Calu3 (cell line): ENCODE results near the gene WDR7. TPM values are rescaled to one million over a fixed set of nuclear protein-coding genes. Genes with fewer than 3 reads are reported as not detected.

Experiments
- BruUV-seq: library from RNA; stranded (reverse); fragments of 400-500 nt; replicated peaks from 2 replicates; lab custom pipeline; 2021; lab: Mats Ljungman, UMichigan
- CTCF ChIA-PET: fragments of 300-600 bp; sonication (Branson Sonifier 250); formaldehyde crosslinking; loops from one replicate; lab custom pipeline; 2022; ENCODE audit warnings: antibody characterized with exemption; lab: Charles Lee
- DNase-seq: peaks from one replicate; pipeline ENCODE4 v3.0.0; 2022
- H3K27ac Mint-ChIP-seq: one replicate; pipeline ENCODE4 v1.8.0; 2022; ENCODE audit warnings: mixed read lengths; ENCODE audit not compliant: unreplicated experiment
- H3K27me3 Mint-ChIP-seq: one replicate; pipeline ENCODE4 v1.8.0; 2022; ENCODE audit warnings: mixed read lengths; ENCODE audit not compliant: unreplicated experiment
- H3K36me3 Mint-ChIP-seq: one replicate; pipeline ENCODE4 v1.8.0; 2022; ENCODE audit warnings: mild to moderate bottlenecking, moderate library complexity, mixed read lengths; ENCODE audit not compliant: insufficient read depth, unreplicated experiment
- H3K4me1 Mint-ChIP-seq: one replicate; pipeline ENCODE4 v1.8.0; 2022; ENCODE audit warnings: mild to moderate bottlenecking, low read depth, mixed read lengths; ENCODE audit not compliant: unreplicated experiment
- H3K4me3 Mint-ChIP-seq: one replicate; pipeline ENCODE4 v1.8.0; 2022; ENCODE audit warnings: mild to moderate bottlenecking, low read depth, moderate library complexity, mixed read lengths; ENCODE audit not compliant: unreplicated experiment
- H3K9me3 Mint-ChIP-seq: one replicate; pipeline ENCODE4 v1.8.0; 2022; ENCODE audit warnings: low read depth, mixed read lengths; ENCODE audit not compliant: unreplicated experiment
- CTCF ChIP-seq: fragments of 200-600 bp; IDR thresholded peaks from one replicate; pipeline ENCODE4 v1.8.0; 2022; ENCODE audit warnings: antibody characterized with exemption; ENCODE audit not compliant: unreplicated experiment
- intact Hi-C: fragments of 100-400 bp; cut with micrococcal nuclease; formaldehyde crosslinking; loops from one replicate; pipeline ENCODE4 v1.10.0; 2022; ENCODE audit not compliant: unreplicated experiment
- total RNA-seq: library from RNA; stranded (reverse); gene quantifications from 2 replicates; pipeline ENCODE4 v1.2.3, GENCODE V29; 2022

The WDR7 gene
- total RNA-seq, 1 experiment from 2014 or later: 16.2 TPM

GRCh38 chr18:56903686-56904085, 252.5 kb downstream of the WDR7 start:
- no peaks in the 10 kb centered on the region for H3K36me3 Mint-ChIP-seq
- intact Hi-C loops: loop anchor here (2.0 to 5.0 kb wide), 2 partner anchors 36 to 81 kb away; no protein-coding TSS in a partner anchor
- H3K27me3 Mint-ChIP-seq: no peaks in the 10 kb centered on the region
- H3K4me1 Mint-ChIP-seq: peaks cover 61% of the 10 kb centered on the region
- peak overlapping the region; percentile 88 for H3K27ac Mint-ChIP-seq
- no peaks in the 10 kb centered on the region for H3K9me3 Mint-ChIP-seq
- no peak for DNase-seq
- no peak for TF ChIP-seq CTCF
- BruUV-seq: no TSS peak
- no peak overlapping the region for H3K4me3 Mint-ChIP-seq
- CTCF ChIA-PET: interaction anchor here (1.3 kb wide), 1 partner anchor 40 kb away, joined by 3 read pairs; no protein-coding TSS in a partner anchor

GRCh38 chr18:56907771-56908170, 256.6 kb downstream of the WDR7 start:
- H3K27ac Mint-ChIP-seq: no peak overlapping the region
- CTCF ChIA-PET: interaction anchor here (0.5 kb wide), 1 partner anchor 126 kb away, joined by 3 read pairs; no protein-coding TSS in a partner anchor
- H3K4me1 Mint-ChIP-seq: peaks cover 50% of the 10 kb centered on the region
- H3K36me3 Mint-ChIP-seq: no peaks in the 10 kb centered on the region
- no peak for DNase-seq
- no peak overlapping the region for H3K4me3 Mint-ChIP-seq
- no peaks in the 10 kb centered on the region for H3K9me3 Mint-ChIP-seq
- BruUV-seq: no TSS peak
- no peak for TF ChIP-seq CTCF
- H3K27me3 Mint-ChIP-seq: no peaks in the 10 kb centered on the region
- intact Hi-C loops: no loop called here

GRCh38 chr18:56910237-56910636, 259.1 kb downstream of the WDR7 start:
- intact Hi-C loops: no loop called here
- no peaks in the 10 kb centered on the region for H3K36me3 Mint-ChIP-seq
- CTCF ChIA-PET: interaction anchor here (1.3 kb wide), 1 partner anchor 10 kb away, joined by 4 read pairs; no protein-coding TSS in a partner anchor
- no peak overlapping the region for H3K4me3 Mint-ChIP-seq
- no peak overlapping the region for H3K27ac Mint-ChIP-seq
- no peaks in the 10 kb centered on the region for H3K9me3 Mint-ChIP-seq
- H3K4me1 Mint-ChIP-seq: peaks cover 42% of the 10 kb centered on the region
- H3K27me3 Mint-ChIP-seq: no peaks in the 10 kb centered on the region
- TF ChIP-seq CTCF: no peak
- no peak for DNase-seq
- no TSS peak for BruUV-seq

GRCh38 chr18:56910967-56911366, 259.8 kb downstream of the WDR7 start:
- no TSS peak for BruUV-seq
- CTCF ChIA-PET: no interaction called here
- no peaks in the 10 kb centered on the region for H3K9me3 Mint-ChIP-seq
- H3K27ac Mint-ChIP-seq: no peak overlapping the region
- no peaks in the 10 kb centered on the region for H3K36me3 Mint-ChIP-seq
- no peak overlapping the region for H3K4me3 Mint-ChIP-seq
- DNase-seq: no peak
- no peak for TF ChIP-seq CTCF
- no peaks in the 10 kb centered on the region for H3K27me3 Mint-ChIP-seq
- H3K4me1 Mint-ChIP-seq: peaks cover 40% of the 10 kb centered on the region
- intact Hi-C loops: no loop called here
